Fibroblast of skin of right biceps (primary cell): ENCODE measurements around the gene ANKRD23.
"Not testable (repeated sequence)": the region's sequence is repeated elsewhere in the genome, so short reads cannot be mapped to it uniquely, and the experiment has no call there.

Experiments
- DNase-seq: peaks from one replicate; pipeline ENCODE4 v3.0.0-alpha.2; 2013

Gene ANKRD23

GRCh38 chr2:96863056-96863455 is 19.2 kb upstream of the ANKRD23 start:
- DNase-seq = not testable (repeated sequence)

- DNase-seq = no peak
Measured at GRCh38 chr2:96861074-96861473, 17.3 kb upstream of the ANKRD23 start.

- no peak for DNase-seq
Measured at GRCh38 chr2:96860065-96861029, 16.5 kb upstream of the ANKRD23 start.

- DNase-seq = no peak
Measured at GRCh38 chr2:96859681-96860064, 15.9 kb upstream of the ANKRD23 start.

GRCh38 chr2:96859099-96859649 is 15.4 kb upstream of the ANKRD23 start:
- no peak for DNase-seq

GRCh38 chr2:96857667-96858372 is 14.0 kb upstream of the ANKRD23 start, which contains the start of gene ANKRD39:
ANKRD39 (minus strand) TSS chr2:96858016; CDS start chr2:96857987, 29 bp downstream.
- peak; percentile 97 for DNase-seq

- DNase-seq = no peak
Measured at GRCh38 chr2:96856776-96857666, 13.2 kb upstream of the ANKRD23 start.

- no peak for DNase-seq
Measured at GRCh38 chr2:96853321-96853720, 9.5 kb upstream of the ANKRD23 start.

- DNase-seq = no peak
Measured at GRCh38 chr2:96852667-96853066, 8.8 kb upstream of the ANKRD23 start.

- no peak for DNase-seq
Measured at GRCh38 chr2:96848264-96848663, 4.4 kb upstream of the ANKRD23 start.

- DNase-seq = no peak
Measured at GRCh38 chr2:96847586-96847985, 3.8 kb upstream of the ANKRD23 start.

GRCh38 chr2:96846825-96847224 is 3.0 kb upstream of the ANKRD23 start:
- no peak for DNase-seq

- no peak for DNase-seq
Measured at GRCh38 chr2:96844405-96844808, 586 bp upstream of the ANKRD23 start.

GRCh38 chr2:96842600-96842999 is 1.2 kb downstream of the ANKRD23 start:
- no peak for DNase-seq

GRCh38 chr2:96841701-96842495 is 1.9 kb downstream of the ANKRD23 start:
- no peak for DNase-seq

GRCh38 chr2:96839875-96840850 is 3.7 kb downstream of the ANKRD23 start:
- DNase-seq = no peak

GRCh38 chr2:96839293-96839874 is 4.4 kb downstream of the ANKRD23 start:
- peak; percentile 22 for DNase-seq

- no peak for DNase-seq
Measured at GRCh38 chr2:96838345-96839292, 5.2 kb downstream of the ANKRD23 start.

GRCh38 chr2:96837575-96837974 is 6.2 kb downstream of the ANKRD23 start:
- DNase-seq = no peak
